KMS-11 (cell line): Measurements from ENCODE around the gene PYY.

Experiments
- H2AFZ ChIP-seq: fragments of 200-600 bp; sonication (generic); 2 replicates; pipeline ENCODE4 v1.6.1; 2016; ENCODE audit warnings: antibody characterized with exemption, mixed run types, low read depth
- H3K27ac ChIP-seq: fragments of 200-600 bp; sonication (generic); 2 replicates; pipeline ENCODE4 v1.6.1; 2016; ENCODE audit warnings: mild to moderate bottlenecking, mixed run types
- H3K27me3 ChIP-seq: fragments of 200-600 bp; sonication (generic); 2 replicates; pipeline ENCODE4 v1.6.1; 2017; ENCODE audit warnings: mild to moderate bottlenecking, low read depth, mixed run types, moderate library complexity; ENCODE audit not compliant: insufficient read depth
- H3K36me3 ChIP-seq: fragments of 200-600 bp; sonication (generic); 2 replicates; pipeline ENCODE4 v1.6.1; 2017; ENCODE audit warnings: mild to moderate bottlenecking, mixed run types; ENCODE audit not compliant: insufficient read depth
- H3K4me1 ChIP-seq: fragments of 200-600 bp; sonication (generic); 2 replicates; pipeline ENCODE4 v1.6.1; 2016; ENCODE audit warnings: mild to moderate bottlenecking, low read depth, mixed run types; ENCODE audit not compliant: poor library complexity, severe bottlenecking
- H3K4me2 ChIP-seq: fragments of 200-600 bp; sonication (generic); 2 replicates; pipeline ENCODE4 v1.7.0; 2016; ENCODE audit warnings: mild to moderate bottlenecking, mixed run types
- H3K4me3 ChIP-seq: fragments of 200-600 bp; sonication (generic); IDR thresholded peaks from 2 replicates; pipeline ENCODE4 v1.6.1; 2017; ENCODE audit warnings: low read depth, low read length, mixed read lengths; ENCODE audit not compliant: insufficient read depth
- H3K79me2 ChIP-seq: fragments of 200-600 bp; sonication (generic); 2 replicates; pipeline ENCODE4 v1.6.1; 2016; ENCODE audit warnings: low read depth, mixed run types; ENCODE audit not compliant: insufficient read depth
- H3K9ac ChIP-seq: fragments of 200-600 bp; sonication (generic); 2 replicates; pipeline ENCODE4 v1.6.1; 2016; ENCODE audit warnings: mild to moderate bottlenecking, mixed run types
- H4K20me1 ChIP-seq: fragments of 200-600 bp; sonication (generic); 2 replicates; pipeline ENCODE4 v1.6.1; 2016; ENCODE audit warnings: mild to moderate bottlenecking, mixed run types; ENCODE audit not compliant: insufficient read depth
- CTCF ChIP-seq: fragments of 200-600 bp; sonication (generic); conservative IDR thresholded peaks from 2 replicates; pipeline ENCODE4 v1.6.1; 2017; ENCODE audit warnings: low read depth, mild to moderate bottlenecking, antibody characterized with exemption, low read length, moderate library complexity, mixed read lengths

Gene PYY

GRCh38 chr17:43986225-43986981, 32.7 kb upstream of the PYY start:
- H3K4me2 ChIP-seq, result no peak overlapping the region
- no peaks in the 10 kb centered on the region for H3K27me3 ChIP-seq
- H3K36me3 ChIP-seq, result no peaks in the 10 kb centered on the region
- TF ChIP-seq CTCF, result no peak
- no peak overlapping the region for H2AFZ ChIP-seq
- H3K9ac ChIP-seq, result no peak overlapping the region
- H3K4me3 ChIP-seq, result no peak overlapping the region
- H3K4me1 ChIP-seq, result no peaks in the 10 kb centered on the region
- no peaks in the 10 kb centered on the region for H4K20me1 ChIP-seq
- H3K79me2 ChIP-seq, result no peaks in the 10 kb centered on the region
- H3K27ac ChIP-seq, result no peak overlapping the region

DNA sequence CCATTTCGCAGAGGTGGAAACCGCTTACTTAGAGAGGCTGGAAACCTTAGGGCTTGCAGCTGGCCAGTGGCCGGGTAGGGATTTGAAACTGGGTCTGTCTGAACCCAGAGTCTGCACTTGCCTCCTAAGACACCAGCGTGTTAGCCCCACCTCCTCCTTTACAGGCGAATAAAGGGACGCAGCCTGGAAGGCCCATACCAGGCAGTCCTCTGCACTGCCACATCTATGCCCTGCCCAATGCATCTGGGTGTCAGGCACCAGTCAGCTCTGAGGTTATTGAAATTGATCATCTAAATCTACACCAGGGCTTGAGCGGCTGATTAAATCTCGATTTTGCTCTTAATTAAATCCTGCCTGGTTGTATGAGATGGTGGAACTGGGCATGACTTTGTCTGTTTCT, 30.8 kb upstream of the PYY start:
- Histone ChIP-seq H4K20me1 (no peaks in the 10 kb centered on the region), H3K9ac (no peak overlapping the region), H3K27me3 (no peaks in the 10 kb centered on the region), H3K4me2 (no peak overlapping the region), H2AFZ (no peak overlapping the region), H3K27ac (no peak overlapping the region), H3K36me3 (no peaks in the 10 kb centered on the region), H3K4me1 (no peaks in the 10 kb centered on the region), H3K79me2 (no peaks in the 10 kb centered on the region), H3K4me3 (no peak overlapping the region)
- no peak for TF ChIP-seq CTCF

- TF ChIP-seq CTCF, result no peak
- no peaks in the 10 kb centered on the region for H4K20me1 ChIP-seq
- no peak overlapping the region for H3K4me2 ChIP-seq
- H3K9ac ChIP-seq, result no peak overlapping the region
- H3K79me2 ChIP-seq, result no peaks in the 10 kb centered on the region
- no peaks in the 10 kb centered on the region for H3K27me3 ChIP-seq
- H3K27ac ChIP-seq, result no peak overlapping the region
- H3K4me3 ChIP-seq, result no peak overlapping the region
- H2AFZ ChIP-seq, result no peak overlapping the region
- H3K4me1 ChIP-seq, result no peaks in the 10 kb centered on the region
- no peaks in the 10 kb centered on the region for H3K36me3 ChIP-seq
Observed at GRCh38 chr17:43983515-43984411, 30.0 kb upstream of the PYY start.

DNA sequence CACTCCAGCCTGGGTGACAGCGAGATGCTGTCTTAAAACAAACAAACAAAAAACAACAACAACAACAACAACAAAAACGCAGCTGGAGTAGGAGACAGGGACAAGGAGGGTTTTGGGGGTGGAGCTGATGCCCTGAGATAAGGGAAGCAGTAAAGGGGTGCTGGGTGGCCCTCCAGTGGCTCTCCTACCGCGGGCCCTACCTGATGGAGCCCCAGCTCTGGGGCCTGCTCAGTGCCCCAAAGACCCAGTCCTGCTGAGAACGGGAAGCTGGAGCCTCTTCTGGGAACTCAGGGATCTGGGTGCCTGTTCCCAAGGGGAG, 29.4 kb upstream of the PYY start:
- Histone ChIP-seq H3K4me3 (no peak overlapping the region), H3K36me3 (no peaks in the 10 kb centered on the region), H3K4me2 (no peak overlapping the region), H2AFZ (no peak overlapping the region), H3K9ac (no peak overlapping the region), H3K79me2 (no peaks in the 10 kb centered on the region), H3K27ac (no peak overlapping the region), H4K20me1 (no peaks in the 10 kb centered on the region), H3K27me3 (peaks cover under 1% of the 10 kb centered on the region; the same call in 1 of the 2 replicates), H3K4me1 (no peaks in the 10 kb centered on the region)
- TF ChIP-seq CTCF, result no peak
